GM19043 (cell line): ENCODE measurements around the gene ATXN10.
"Not testable (repeated sequence)": the region's sequence is repeated elsewhere in the genome, so short reads cannot be mapped to it uniquely, and the experiment has no call there.

Source experiments
- ATAC-seq: cut with Tn5 transposase; IDR thresholded peaks from one replicate; pipeline ENCODE4 v1.9.1; 2021; ENCODE audit warnings: low read depth; ENCODE audit not compliant: unreplicated experiment

ATXN10 gene

DNA sequence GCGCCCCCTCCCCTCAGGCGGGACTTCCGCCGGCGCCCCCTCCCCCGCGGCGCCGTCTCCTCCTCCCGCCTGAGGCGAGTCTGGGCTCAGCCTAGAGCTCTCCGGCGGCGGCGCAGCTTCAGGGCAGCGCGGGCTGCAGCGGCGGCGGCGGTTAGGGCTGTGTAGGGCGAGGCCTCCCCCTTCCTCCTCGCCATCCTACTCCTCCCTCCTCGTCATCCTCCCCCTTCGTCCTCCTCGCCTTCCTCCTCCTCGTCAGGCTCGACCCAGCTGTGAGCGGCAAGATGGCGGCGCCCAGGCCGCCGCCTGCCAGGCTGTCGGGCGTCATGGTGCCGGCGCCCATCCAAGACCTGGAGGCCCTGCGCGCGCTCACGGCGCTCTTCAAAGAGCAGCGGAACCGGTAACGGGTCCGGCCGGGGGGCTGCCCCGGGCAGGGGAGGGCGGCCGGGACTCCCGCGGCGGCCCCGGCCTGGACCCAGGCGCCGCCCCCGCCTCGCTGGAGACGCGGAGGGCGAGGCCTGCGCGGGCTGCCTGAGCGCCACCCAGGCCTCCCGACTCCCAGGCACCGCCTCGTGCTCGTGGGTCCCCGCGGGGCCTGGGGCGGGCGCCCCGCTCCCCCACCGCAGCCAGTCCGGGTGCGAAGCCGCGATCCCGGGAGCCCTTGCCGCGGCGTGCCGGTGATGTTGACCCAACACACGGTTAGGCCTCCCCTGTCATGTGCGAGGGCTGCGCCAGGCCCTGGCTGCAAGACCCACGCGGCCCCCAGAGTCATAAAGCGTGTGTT lies at the start of gene ATXN10:
TSS of gene ATXN10 (plus strand) at position 52 of the 781 bp plus-strand sequence. CDS start at position 282, 230 bp downstream.
- no peak for ATAC-seq

DNA sequence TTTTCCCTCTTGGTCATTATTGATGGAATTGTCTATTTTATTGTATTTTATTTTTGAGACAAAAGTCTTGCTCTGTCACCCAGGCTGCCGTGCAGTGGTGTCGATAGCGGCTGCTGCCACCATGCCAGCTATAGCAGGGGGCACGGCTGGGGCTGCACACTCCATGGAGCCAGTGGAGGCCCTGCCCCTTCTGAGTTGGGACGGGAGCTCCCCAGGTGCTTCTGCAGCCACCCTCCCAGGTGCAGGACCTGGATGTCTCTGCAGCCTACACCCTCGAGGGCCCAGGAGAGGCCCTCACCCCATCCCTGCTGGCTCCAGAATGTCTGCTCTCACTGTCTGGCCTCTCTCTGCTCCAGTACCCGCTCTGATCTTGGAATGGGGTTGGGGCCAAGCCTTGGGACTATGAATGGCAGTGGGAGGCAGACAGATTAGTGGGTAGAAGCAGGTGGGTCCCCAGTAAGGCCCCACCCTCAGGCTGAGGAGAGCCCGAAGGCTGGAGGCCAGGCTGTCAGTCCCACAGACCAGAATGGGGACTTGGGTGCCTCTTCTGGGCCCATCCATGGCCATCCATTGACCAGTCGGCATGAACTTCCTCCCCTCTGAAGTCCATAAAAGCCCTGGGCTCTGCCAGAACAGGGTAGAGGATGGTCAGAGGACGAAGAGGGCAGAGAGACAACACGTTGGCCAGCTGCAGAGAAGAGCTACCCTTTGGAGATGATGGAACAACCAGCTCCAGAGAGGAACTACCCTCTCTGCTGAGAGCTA lies 49.6 kb upstream of the ATXN10 start:
- ATAC-seq = no peak

GRCh38 chr22:45623464-45624145 lies 48.0 kb upstream of the ATXN10 start:
- ATAC-seq = not testable (repeated sequence)

GRCh38 chr22:45626198-45626651 lies 45.4 kb upstream of the ATXN10 start:
- ATAC-seq = no peak

DNA sequence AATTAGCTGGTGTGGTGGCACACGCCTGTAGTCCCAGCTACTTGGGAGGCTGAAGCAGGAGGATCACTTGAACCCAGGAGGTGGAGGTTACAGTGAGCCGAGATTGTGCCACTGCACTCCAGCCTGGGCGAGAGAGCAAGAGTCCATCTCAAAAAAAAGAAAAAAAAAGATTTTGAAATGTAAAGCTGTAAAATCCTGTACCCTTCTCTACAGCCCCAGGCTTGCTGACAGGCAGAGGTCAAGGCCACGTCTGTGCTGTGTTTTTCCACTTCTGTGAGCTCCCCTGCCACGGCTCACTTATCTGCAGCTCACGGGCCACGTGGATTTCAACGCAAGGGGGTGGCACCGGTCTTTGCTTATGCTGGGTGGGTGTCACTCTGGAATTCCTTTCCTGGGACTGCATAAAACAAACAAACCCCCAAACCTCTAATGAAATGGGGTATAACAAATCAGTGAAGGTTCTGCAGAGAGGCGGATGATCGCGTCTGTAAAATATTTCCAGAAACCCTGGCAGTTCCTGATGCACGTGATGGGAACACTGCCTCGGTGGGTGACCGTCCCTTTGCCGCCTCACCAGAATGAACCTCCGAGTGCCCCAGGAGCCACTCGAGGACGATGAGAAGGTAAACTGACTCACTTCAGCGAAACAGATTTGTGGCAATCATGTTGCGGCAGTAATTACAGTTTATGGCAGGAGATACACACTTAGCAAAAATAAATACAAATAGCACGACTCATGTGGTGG lies 44.0 kb upstream of the ATXN10 start:
- ATAC-seq = no peak

DNA sequence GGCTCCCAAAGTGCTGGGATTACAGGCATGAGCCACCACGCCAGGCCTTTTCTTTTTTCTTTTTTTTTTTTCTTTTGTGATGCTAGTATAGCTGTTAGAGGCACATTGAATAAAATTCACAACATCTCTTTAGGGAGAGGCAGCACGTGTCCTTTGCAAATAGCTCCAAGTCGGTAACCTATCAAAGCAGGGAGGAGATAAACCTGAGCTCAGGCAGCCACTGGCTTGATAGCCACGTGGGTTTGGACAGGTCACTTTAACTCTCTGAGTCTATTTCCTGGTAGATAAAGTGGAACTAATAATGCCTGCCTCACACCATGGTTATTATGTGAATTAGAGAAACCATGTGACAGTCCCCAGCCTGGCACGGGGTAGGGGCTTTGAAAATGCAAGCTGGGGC lies 43.1 kb upstream of the ATXN10 start:
- ATAC-seq = no peak

GRCh38 chr22:45629469-45630089 lies 42.1 kb upstream of the ATXN10 start:
- no peak for ATAC-seq

GRCh38 chr22:45630436-45630835 lies 41.2 kb upstream of the ATXN10 start:
- ATAC-seq = no peak

DNA sequence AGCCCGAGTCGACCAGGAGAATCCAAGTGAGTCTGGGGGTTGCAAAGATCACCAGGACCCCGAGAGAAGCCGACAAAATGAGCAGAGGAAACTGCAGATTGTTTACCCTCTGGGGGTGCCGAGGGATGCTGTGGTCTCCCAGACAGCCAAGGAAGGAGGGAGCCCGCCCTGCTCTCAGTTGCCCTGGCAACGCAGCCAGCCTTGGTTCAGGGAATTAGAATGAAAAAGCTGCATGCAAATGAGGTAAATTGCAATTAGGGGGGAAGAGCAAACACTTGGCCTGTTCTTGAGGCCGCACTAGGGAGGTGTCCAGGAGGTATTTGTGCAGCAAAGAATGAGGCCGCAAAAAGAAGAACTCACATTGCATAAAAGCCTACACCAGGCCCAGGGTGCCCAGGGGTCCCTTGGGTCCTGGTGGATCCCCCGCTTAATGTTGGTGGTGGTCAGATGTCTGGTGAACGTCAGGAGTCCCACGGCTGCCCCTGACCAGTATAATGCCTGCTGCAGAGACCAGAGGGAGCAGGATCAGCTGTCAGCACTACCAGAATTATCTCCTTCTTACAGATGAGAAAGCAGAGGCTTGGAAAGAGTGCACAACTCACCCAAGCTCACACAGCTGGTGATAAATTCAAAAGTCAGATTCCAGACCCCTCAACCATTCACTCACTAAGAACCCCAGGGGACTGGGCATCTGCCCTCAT lies 40.3 kb upstream of the ATXN10 start:
- no peak for ATAC-seq

DNA sequence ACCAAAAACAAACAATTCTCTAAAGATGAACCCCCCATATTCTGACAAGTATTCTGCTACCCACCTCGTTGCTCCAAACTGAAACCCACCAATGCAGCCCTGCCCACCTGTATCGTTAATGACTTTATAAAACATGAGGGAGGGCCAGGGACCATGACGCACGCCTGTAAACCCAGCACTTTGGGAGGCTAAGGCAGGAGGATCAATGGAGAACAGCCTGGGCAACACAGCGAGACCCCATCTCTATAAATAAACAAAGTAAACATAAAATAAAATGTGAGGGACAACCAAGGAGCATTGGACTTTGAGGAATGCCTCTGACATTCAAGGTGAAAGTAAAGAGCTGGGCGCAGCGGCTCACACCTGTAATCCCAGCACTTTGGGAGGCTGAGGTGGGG lies 39.8 kb upstream of the ATXN10 start:
- no peak for ATAC-seq

GRCh38 chr22:45632791-45633515 lies 38.7 kb upstream of the ATXN10 start:
- no peak for ATAC-seq

- no peak for ATAC-seq
Observed at GRCh38 chr22:45636683-45637082, 35.0 kb upstream of the ATXN10 start.

- no peak for ATAC-seq
Observed at GRCh38 chr22:45638197-45638596, 33.4 kb upstream of the ATXN10 start.

GRCh38 chr22:45638834-45639746 lies 32.5 kb upstream of the ATXN10 start:
- no peak for ATAC-seq

DNA sequence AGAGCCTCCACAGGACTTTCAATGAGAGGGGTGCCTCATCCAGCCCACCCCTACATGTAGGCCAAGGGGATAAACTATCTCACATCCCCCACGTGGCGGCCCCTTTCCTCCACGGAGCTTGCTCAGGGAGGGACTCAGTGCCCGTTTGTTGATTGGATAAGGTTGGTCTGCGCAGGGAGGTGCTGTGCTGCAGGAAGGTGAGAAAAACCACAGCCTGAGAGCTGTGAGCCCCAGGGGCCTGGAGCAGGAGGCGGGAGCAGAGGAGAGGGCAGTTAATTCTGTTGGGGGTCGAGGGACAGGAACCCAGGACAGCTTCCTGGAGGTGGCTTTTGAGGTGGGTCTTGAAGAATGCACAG lies 31.9 kb upstream of the ATXN10 start:
- ATAC-seq = no peak

DNA sequence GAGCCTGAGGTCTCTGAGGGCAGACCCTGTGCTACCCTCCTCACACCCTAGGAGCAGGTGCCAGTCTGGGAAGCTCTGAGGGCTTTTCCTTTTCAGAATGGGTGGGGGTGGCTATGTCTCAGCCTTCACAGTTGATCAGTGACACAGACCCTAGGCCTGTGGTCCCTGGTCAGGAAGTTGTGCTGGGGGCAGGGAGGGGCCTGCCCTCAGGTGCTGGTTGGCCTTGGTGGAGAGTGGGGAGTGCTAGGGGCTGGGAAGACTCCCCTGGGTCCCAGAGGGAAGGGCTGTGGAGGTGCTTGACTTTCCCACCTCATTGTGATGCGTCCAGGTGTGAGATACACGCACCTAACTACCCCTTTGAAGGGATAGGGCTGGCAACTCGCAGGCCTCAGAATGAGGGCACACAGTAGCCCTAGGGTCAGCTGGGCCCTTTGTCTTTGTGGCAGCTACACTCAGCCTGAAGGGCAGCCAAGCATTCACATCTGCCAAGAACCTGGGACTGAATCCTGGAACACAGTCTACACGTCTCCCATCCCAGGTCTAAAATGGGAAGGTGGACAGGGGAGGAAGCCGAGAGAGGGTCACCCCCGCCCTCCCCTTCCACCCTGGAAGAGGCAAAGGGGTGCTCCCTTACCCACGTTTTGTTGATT lies 31.2 kb upstream of the ATXN10 start:
- no peak for ATAC-seq

GRCh38 chr22:45640941-45641621 lies 30.6 kb upstream of the ATXN10 start:
- ATAC-seq = no peak
